Memory B cell (primary cell): ENCODE results near the gene STEAP3.

Experiments
- ATAC-seq: fragments of 150-1000 bp; cut with Tn5 transposase; 2 replicates; pipeline ENCODE4 v1.10.0; 2021; ENCODE audit warnings: low read depth, mild to moderate bottlenecking, moderate library complexity
- DNase-seq, 2 donors: peaks; one replicate each; pipeline ENCODE4 v3.0.0; 2022; ENCODE audit warnings: low spot score in 2 of 2
- H3K27ac Mint-ChIP-seq: one replicate; pipeline ENCODE4 v1.8.0; 2022; ENCODE audit warnings: mild to moderate bottlenecking, moderate library complexity, mixed read lengths
- H3K27me3 Mint-ChIP-seq: one replicate; pipeline ENCODE4 v1.8.0; 2022; ENCODE audit warnings: mixed read lengths
- H3K36me3 Mint-ChIP-seq: one replicate; pipeline ENCODE4 v1.8.0; 2022; ENCODE audit warnings: mild to moderate bottlenecking, mixed read lengths
- H3K4me1 Mint-ChIP-seq: one replicate; pipeline ENCODE4 v1.8.0; 2022; ENCODE audit warnings: mixed read lengths
- H3K4me3 Mint-ChIP-seq: one replicate; pipeline ENCODE4 v1.8.0; 2022; ENCODE audit warnings: mild to moderate bottlenecking, moderate library complexity, mixed read lengths
- H3K9me3 Mint-ChIP-seq: one replicate; pipeline ENCODE4 v1.8.0; 2022; ENCODE audit warnings: mixed read lengths

The STEAP3 gene

DNA sequence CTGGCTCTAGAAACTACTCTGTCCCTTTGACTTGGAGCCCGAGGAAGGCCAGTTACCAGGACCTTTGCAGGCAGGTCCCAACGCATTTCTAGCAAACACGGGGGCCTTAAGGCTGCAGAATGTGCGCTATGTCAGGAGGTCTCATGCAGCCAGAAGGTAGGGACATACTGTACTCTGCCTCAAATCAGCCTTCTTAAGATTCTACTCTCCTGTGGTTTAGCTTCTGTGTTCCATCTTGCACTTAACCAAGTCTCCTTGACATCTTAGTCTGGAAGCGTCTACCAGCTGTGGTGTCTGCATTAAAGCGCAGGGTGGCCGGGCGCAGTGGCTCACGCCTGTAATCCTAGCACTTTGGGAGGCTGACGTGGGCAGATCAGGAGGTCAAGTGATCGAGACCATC is 65.5 kb downstream of the STEAP3 start:
- no peak overlapping the region for H3K27ac Mint-ChIP-seq
- no peaks in the 10 kb centered on the region for H3K27me3 Mint-ChIP-seq
- H3K9me3 Mint-ChIP-seq, result no peaks in the 10 kb centered on the region
- DNase-seq (no peak), ATAC-seq (no peak)
- no peaks in the 10 kb centered on the region for H3K36me3 Mint-ChIP-seq
- H3K4me3 Mint-ChIP-seq, result no peak overlapping the region
- peaks cover 2% of the 10 kb centered on the region for H3K4me1 Mint-ChIP-seq

- Mint-ChIP-seq H3K36me3 (no peaks in the 10 kb centered on the region), H3K27ac (no peak overlapping the region), H3K27me3 (no peaks in the 10 kb centered on the region), H3K4me1 (peaks cover 2% of the 10 kb centered on the region), H3K4me3 (no peak overlapping the region), H3K9me3 (no peaks in the 10 kb centered on the region)
- ATAC-seq (no peak), DNase-seq (no peak)
Observed at GRCh38 chr2:119289642-119290041, 66.0 kb downstream of the STEAP3 start.

GRCh38 chr2:119290859-119291587 is 67.4 kb downstream of the STEAP3 start:
- no peak overlapping the region for H3K4me3 Mint-ChIP-seq
- peak; percentile 50 to 63 for DNase-seq
- peaks cover 2% of the 10 kb centered on the region for H3K4me1 Mint-ChIP-seq
- H3K9me3 Mint-ChIP-seq, result no peaks in the 10 kb centered on the region
- no peaks in the 10 kb centered on the region for H3K36me3 Mint-ChIP-seq
- H3K27me3 Mint-ChIP-seq, result no peaks in the 10 kb centered on the region
- peak; percentile 92 for ATAC-seq
- H3K27ac Mint-ChIP-seq, result no peak overlapping the region

DNA sequence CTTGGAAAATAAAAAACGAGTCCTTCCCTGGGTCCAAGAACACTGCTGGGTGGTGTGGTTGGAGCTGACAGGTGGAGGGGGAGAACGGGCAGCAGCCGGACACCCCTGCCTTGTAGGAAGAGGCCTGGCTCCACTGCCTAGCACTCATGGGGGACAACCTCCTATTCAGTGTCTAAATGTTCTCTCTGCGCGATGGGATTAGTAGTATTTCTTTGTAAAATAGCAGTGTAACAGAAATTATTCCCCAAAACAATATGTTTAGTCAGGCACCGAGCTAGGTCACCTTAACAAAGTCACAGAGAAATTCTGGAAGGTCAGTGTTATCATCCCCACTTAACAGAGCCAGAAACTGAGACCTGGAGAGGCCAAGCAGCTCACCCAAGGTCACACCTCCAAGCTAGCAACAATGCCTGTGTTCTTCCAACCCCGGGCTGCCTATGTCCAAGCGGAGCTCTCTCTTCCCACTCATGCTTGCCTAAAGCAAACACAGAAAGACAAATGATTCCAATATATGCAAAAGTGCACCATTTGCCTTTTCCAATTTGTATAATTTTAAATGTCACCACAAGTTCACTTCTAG is 68.0 kb downstream of the STEAP3 start:
- Mint-ChIP-seq H3K4me1 (peaks cover 2% of the 10 kb centered on the region), H3K4me3 (no peak overlapping the region), H3K36me3 (no peaks in the 10 kb centered on the region), H3K27ac (no peak overlapping the region), H3K9me3 (no peaks in the 10 kb centered on the region), H3K27me3 (no peaks in the 10 kb centered on the region)
- ATAC-seq (no peak), DNase-seq (no peak)

DNA sequence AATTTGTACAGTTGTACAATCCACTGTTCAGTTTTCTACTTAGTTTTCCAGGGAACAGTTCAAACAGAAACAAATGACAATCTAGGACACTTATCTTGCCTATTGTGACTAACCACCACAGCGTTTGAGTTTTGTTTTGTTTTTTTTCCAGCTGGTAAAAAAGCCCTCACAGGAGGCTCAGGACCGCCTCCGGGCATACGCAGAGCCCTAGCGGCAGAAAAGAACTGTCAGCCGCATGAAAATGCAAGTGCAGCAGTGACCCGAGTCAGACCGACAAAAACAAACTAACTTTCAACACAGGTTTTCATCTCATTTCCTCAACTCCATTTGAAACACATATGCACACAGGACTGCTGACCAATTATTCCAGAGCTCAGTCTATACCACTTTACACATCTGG is 68.6 kb downstream of the STEAP3 start:
- no peak overlapping the region for H3K4me3 Mint-ChIP-seq

DNA sequence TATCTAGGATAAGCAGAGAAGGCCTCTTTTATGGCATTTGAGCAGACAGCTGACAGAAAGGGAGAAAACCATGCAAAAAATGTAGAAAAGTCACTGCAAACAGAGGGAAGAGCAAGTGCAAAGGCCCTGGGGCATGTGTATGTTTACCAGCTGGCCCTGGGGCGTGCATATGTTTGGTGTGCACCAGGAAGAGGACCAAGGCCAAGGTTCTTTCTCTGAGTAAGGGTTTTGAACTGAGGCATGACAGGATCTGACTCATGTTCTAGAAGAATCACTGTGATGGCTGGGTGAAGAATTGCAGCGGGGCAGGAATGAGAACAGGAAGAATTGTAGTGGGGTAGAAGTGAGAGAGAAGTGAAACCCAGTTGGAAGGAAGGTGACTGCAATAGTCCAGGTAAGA is 69.6 kb downstream of the STEAP3 start:
- Mint-ChIP-seq H3K27ac (no peak overlapping the region), H3K36me3 (no peaks in the 10 kb centered on the region), H3K9me3 (no peaks in the 10 kb centered on the region), H3K27me3 (no peaks in the 10 kb centered on the region), H3K4me3 (no peak overlapping the region), H3K4me1 (peaks cover 2% of the 10 kb centered on the region)
- DNase-seq, result no peak
- ATAC-seq, result no peak

More for the DNA sequence above, 68.6 kb downstream of the STEAP3 start:
- H3K36me3 Mint-ChIP-seq, result no peaks in the 10 kb centered on the region
- no peak overlapping the region for H3K27ac Mint-ChIP-seq
- no peak for ATAC-seq
- no peaks in the 10 kb centered on the region for H3K9me3 Mint-ChIP-seq
- no peak for DNase-seq
- no peaks in the 10 kb centered on the region for H3K27me3 Mint-ChIP-seq
- H3K4me1 Mint-ChIP-seq, result peaks cover 2% of the 10 kb centered on the region

GRCh38 chr2:119293900-119294299 is 70.3 kb downstream of the STEAP3 start:
- H3K4me3 Mint-ChIP-seq, result no peak overlapping the region
- H3K36me3 Mint-ChIP-seq, result no peaks in the 10 kb centered on the region
- H3K27ac Mint-ChIP-seq, result no peak overlapping the region
- H3K27me3 Mint-ChIP-seq, result no peaks in the 10 kb centered on the region
- peaks cover 2% of the 10 kb centered on the region for H3K4me1 Mint-ChIP-seq
- no peak for DNase-seq
- ATAC-seq, result no peak
- no peaks in the 10 kb centered on the region for H3K9me3 Mint-ChIP-seq

GRCh38 chr2:119294671-119295070 is 71.0 kb downstream of the STEAP3 start:
- no peaks in the 10 kb centered on the region for H3K36me3 Mint-ChIP-seq
- no peak for ATAC-seq
- DNase-seq, result no peak
- H3K27ac Mint-ChIP-seq, result no peak overlapping the region
- H3K4me1 Mint-ChIP-seq, result peaks cover 2% of the 10 kb centered on the region
- H3K27me3 Mint-ChIP-seq, result no peaks in the 10 kb centered on the region
- no peak overlapping the region for H3K4me3 Mint-ChIP-seq
- H3K9me3 Mint-ChIP-seq, result no peaks in the 10 kb centered on the region

DNA sequence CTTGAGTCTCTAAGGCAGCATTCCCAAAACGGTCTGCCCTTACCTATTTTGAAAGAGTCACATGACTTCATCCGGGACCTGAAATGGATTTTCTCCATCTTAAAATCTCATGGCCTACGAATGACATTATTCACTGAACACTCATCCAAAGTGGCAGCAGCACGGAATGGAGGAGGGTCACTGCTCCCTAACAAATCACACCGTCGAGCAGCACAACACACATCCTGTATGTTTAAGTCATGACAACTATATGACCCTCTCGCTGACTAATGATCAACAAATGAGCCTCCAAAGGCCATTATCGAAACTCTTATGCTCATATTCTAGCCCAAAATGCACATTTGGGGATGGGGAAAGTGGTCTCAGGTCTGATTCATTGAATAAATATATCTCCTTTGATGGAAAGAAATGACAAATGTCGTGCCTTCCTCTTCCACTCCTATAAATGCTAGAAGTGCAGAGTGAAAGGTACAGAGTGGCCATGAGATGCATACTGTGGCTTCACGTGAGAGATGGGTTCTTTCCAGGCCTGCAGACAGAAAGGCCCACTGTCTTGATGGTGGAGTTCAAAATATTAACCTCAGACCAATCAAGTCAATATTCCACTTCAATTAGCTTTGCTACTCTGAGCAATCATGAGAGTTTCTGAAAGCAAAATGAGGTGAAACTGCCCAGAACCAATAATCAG is 72.2 kb downstream of the STEAP3 start:
- peaks cover 2% of the 10 kb centered on the region for H3K4me1 Mint-ChIP-seq
- H3K4me3 Mint-ChIP-seq, result no peak overlapping the region
- DNase-seq (no peak), ATAC-seq (no peak)
- peaks cover 5% of the 10 kb centered on the region for H3K36me3 Mint-ChIP-seq
- no peaks in the 10 kb centered on the region for H3K9me3 Mint-ChIP-seq
- H3K27ac Mint-ChIP-seq, result no peak overlapping the region
- H3K27me3 Mint-ChIP-seq, result no peaks in the 10 kb centered on the region

GRCh38 chr2:119301413-119301812 is 77.8 kb downstream of the STEAP3 start:
- no peak overlapping the region for H3K27ac Mint-ChIP-seq
- DNase-seq (no peak), ATAC-seq (no peak)
- H3K4me3 Mint-ChIP-seq, result no peak overlapping the region
- H3K9me3 Mint-ChIP-seq, result no peaks in the 10 kb centered on the region
- H3K27me3 Mint-ChIP-seq, result no peaks in the 10 kb centered on the region
- peaks cover 13% of the 10 kb centered on the region for H3K36me3 Mint-ChIP-seq
- H3K4me1 Mint-ChIP-seq, result peaks cover 3% of the 10 kb centered on the region

DNA sequence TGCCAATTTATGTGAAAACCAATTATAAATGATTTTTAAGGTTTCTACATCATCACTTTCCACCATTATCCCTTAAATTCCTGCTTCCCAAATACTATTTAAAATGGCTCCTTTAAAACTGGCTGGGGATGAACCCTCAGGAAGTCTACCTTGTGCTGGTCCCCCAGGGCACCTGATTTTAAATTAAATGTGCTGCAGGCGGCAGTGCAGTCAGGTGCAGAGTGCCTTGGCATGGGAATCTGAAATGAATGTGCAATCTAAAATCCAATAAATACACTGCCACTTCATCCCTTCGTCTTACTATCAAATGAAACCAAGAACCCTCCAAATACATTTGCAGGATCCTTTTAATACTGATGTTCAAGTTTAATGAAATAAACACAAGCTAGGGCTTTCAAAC is 81.2 kb downstream of the STEAP3 start:
- DNase-seq (no peak), ATAC-seq (no peak)
- Mint-ChIP-seq H3K4me1 (peaks cover 3% of the 10 kb centered on the region), H3K36me3 (peaks cover 14% of the 10 kb centered on the region), H3K4me3 (no peak overlapping the region), H3K27me3 (no peaks in the 10 kb centered on the region), H3K9me3 (no peaks in the 10 kb centered on the region), H3K27ac (no peak overlapping the region)

DNA sequence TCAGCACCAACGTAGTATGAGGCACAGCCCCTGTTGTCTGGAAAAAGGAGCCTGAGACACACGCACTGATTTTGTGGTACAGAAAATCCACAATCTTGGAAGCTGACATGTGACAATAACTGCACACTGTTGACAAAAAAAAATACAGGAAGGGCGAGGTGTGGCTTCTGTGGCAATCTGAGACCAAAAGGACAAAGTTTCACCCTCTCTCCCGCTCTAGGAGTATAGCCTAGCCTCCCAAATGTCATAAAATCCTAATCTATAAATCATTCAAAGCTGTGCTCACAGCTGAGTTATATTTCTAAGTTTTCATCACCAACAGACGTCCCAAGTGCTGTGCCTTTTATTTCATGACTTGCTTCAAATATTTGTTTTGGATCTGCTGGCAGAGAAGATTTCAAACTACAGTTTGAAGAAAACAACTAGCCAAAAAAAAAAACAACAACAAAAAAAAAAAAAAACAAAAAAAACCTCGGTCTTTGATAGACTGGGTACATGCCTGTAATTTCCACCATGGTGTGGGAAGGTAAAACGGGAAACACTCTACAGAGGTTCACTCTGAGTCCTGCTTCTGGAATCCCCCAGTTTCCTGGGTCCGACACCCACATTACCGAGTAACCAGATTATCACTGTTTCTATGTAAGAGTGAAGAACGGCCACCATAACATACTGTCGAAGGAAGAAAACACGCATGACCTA is 82.0 kb downstream of the STEAP3 start:
- ATAC-seq (no peak), DNase-seq (no peak)
- Mint-ChIP-seq H3K4me1 (peaks cover 3% of the 10 kb centered on the region), H3K27ac (no peak overlapping the region), H3K36me3 (peaks cover 10% of the 10 kb centered on the region), H3K4me3 (peak overlapping the region; percentile 71), H3K9me3 (no peaks in the 10 kb centered on the region), H3K27me3 (no peaks in the 10 kb centered on the region)

- H3K27me3 Mint-ChIP-seq, result no peaks in the 10 kb centered on the region
- ATAC-seq, result no peak
- no peak overlapping the region for H3K27ac Mint-ChIP-seq
Observed at GRCh38 chr2:119306196-119306590, 82.6 kb downstream of the STEAP3 start.

More at GRCh38 chr2:119306196-119306590, 82.6 kb downstream of the STEAP3 start:
- Mint-ChIP-seq H3K4me3 (peak overlapping the region; percentile 71), H3K9me3 (no peaks in the 10 kb centered on the region), H3K4me1 (peaks cover 7% of the 10 kb centered on the region), H3K36me3 (peaks cover 9% of the 10 kb centered on the region)
- DNase-seq, result no peak
